HepG2 (cell line): ENCODE measurements around the gene HACD1. TPM values are rescaled to one million over a fixed set of nuclear protein-coding genes. Genes with fewer than 3 reads are reported as not detected.
A peak's percentile ranks its signal among the peaks of the same experiment; 100 is the strongest.

Experiments used
- AFF4 ChIP-seq: sonication (generic); formaldehyde crosslinking; IDR thresholded peaks from 2 replicates; pipeline ENCODE4 v1.4.0; 2020; ENCODE audit warnings: missing genetic modification reagents
- ARID3A ChIP-seq: IDR thresholded peaks from 2 replicates; pipeline ENCODE4 v1.6.1; 2012; ENCODE audit warnings: low read depth, low read length, improper control_type of control experiment
- CEBPZ ChIP-seq: IDR thresholded peaks from 2 replicates; pipeline ENCODE4 v1.6.1; 2012; ENCODE audit warnings: low read length, improper control_type of control experiment
- CERS6 ChIP-seq: sonication (generic); formaldehyde crosslinking; IDR thresholded peaks from 2 replicates; pipeline ENCODE4 v1.5.0; 2020; ENCODE audit warnings: missing genetic modification reagents
- FOXJ3 ChIP-seq: sonication (generic); formaldehyde crosslinking; IDR thresholded peaks from 2 replicates; pipeline ENCODE4 v1.4.0; 2020; ENCODE audit warnings: missing genetic modification reagents, mild to moderate bottlenecking, borderline replicate concordance
- GMEB2 ChIP-seq: IDR thresholded peaks from 2 replicates; pipeline ENCODE4 v1.6.1; 2016; ENCODE audit warnings: missing biosample characterization, missing genetic modification reagents, low read depth
- KLF6 ChIP-seq: IDR thresholded peaks from 2 replicates; pipeline ENCODE4 v1.8.0; 2016; ENCODE audit warnings: missing biosample characterization, missing genetic modification reagents
- MYC ChIP-seq: sonication (generic); formaldehyde crosslinking; IDR thresholded peaks from 2 replicates; pipeline ENCODE4 v1.9.0; 2021; ENCODE audit warnings: missing genetic modification reagents, borderline replicate concordance
- RFX1 ChIP-seq: fragments of 450-650 bp; IDR thresholded peaks from 2 replicates; pipeline ENCODE4 v1.6.1; 2017
- RFX3 ChIP-seq: IDR thresholded peaks from 2 replicates; pipeline ENCODE4 v1.6.1; 2016; ENCODE audit warnings: missing biosample characterization, missing genetic modification reagents
- ZBED4 ChIP-seq: sonication (generic); formaldehyde crosslinking; IDR thresholded peaks from 2 replicates; pipeline ENCODE4 v1.4.0; 2020; ENCODE audit warnings: missing genetic modification reagents, borderline replicate concordance
- ZNF430 ChIP-seq: sonication (generic); formaldehyde crosslinking; IDR thresholded peaks from 2 replicates; pipeline ENCODE4 v1.9.0; 2021; ENCODE audit warnings: mild to moderate bottlenecking, missing genetic modification reagents
- polyA plus RNA-seq, 8 experiments: library from polyadenylated mRNA; depleted of rRNA in 3 of 8; stranded (reverse) in 7 of 8; unstranded in 1 of 8; fragments of >200 nt; fragmentation: Illumina TruSeq in 4 of 8; extraction: Trizol in 4 of 8; gene quantifications; 2 replicates each; pipeline versions ENCODE4 v1.2.1 to v1.2.3, GENCODE V29; 2011 to 2016; ENCODE audit warnings: low read depth in 4 of 8, missing spikeins in 1 of 8, mixed read lengths in 1 of 8; ENCODE audit not compliant: insufficient read depth in 1 of 8
- total RNA-seq, 5 experiments: library from RNA; depleted of rRNA; stranded (reverse); fragments of >200 nt; fragmentation: Illumina TruSeq; extraction: Trizol; gene quantifications; 2 replicates each; pipeline ENCODE4 v1.2.3, GENCODE V29; 2016; ENCODE audit warnings: low read depth in 1 of 5

Gene HACD1
- total and polyA plus RNA-seq, 2 of the 13 experiments (the other 11 are each of a cell fraction or from before 2014, with no cell fraction given), result 43.4 to 47.6 TPM

GRCh38 chr10:17643755-17644484 lies 26.7 kb upstream of the HACD1 start, which contains the start of gene STAM (continued):
- TF ChIP-seq CEBPZ, result no peak
- no peak for TF ChIP-seq RFX3 (CRISPR knock-in tag)
- TF ChIP-seq KLF6 (CRISPR knock-in tag), result no peak; the same call in 1 of the 2 replicates
- no peak for TF ChIP-seq CERS6 (CRISPR knock-in tag)
- no peak; the same call in 1 of the 2 replicates for TF ChIP-seq MYC (CRISPR knock-in tag)
- 0 out of 2 replicates have a peak, but pooled peaks have one; percentile 22 for TF ChIP-seq GMEB2 (CRISPR knock-in tag)
- TF ChIP-seq RFX1, result no peak
- TF ChIP-seq AFF4 (CRISPR knock-in tag), result no peak; the same call in 1 of the 2 replicates
- TF ChIP-seq ZNF430 (CRISPR knock-in tag), result no peak; the same call in 1 of the 2 replicates
- TF ChIP-seq ZBED4 (CRISPR knock-in tag), result no peak
- no peak for TF ChIP-seq ARID3A
- peak; percentile 40; the same call in 1 of the 2 replicates for TF ChIP-seq FOXJ3 (CRISPR knock-in tag)
